Subcutaneous adipose tissue (tissue), 4 donors: ENCODE results near the gene TMOD3. TPM values are rescaled to one million over a fixed set of nuclear protein-coding genes. Genes with fewer than 3 reads are reported as not detected.

Experiments used
- total RNA-seq, 4 donors: library from RNA; depleted of rRNA; stranded (reverse); fragments of >200 nt; gene quantifications; one replicate each; pipeline ENCODE4 v1.1.0, GENCODE V29; 2016
- TF ChIP-seq, protein P1 (sequence below): fragments of 450-650 bp; IDR thresholded peaks from one replicate; pipeline ENCODE4 v1.5.1; 2016; ENCODE audit warnings: low read depth, mild to moderate bottlenecking, control low read depth, antibody characterized with exemption, moderate library complexity

TMOD3 gene
- total RNA-seq, 4 donors from 2014 or later: 26.7 to 37.3 (median 30.2) TPM

DNA sequence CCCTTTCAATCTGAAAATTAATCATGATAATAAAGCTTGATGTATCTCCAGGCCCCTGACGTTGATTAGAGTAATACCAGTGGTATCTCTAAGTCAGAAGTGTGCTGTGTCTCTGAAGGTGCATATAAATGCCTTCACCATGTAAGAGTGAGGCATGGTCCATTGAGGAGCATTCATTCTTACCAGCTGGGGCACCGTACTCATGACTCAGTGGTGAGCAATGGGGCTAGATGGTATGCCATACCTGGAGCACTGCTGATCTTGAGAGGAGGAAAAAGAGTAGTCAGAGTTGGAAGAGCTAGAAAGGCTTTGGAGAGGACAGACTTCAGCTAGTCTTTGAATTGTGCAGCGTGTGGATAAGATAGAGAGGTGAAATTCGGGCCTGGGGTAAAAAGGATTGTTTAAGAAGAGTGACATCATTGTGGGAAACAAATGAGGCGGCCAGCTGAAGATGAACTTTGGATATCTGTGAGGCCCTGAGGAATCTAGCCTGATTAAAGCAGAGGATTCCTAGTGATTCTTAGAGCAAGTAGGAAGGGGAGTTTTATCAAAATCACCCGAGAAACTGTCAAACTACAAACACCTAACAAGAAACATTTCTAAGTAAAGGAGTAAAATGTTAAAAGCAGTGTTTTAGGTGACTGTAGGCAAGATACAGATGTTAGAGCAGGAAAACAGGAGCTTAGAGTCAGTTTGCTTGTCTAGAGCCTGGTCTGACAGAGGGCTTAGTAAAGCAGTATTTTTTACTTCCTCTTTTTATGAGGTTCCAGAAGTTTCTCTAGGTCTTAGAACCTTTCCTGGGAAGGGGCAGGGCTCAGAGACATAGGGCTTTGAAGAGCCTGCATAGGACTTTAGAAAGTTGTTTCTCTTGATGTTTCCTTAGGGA lies 13.6 kb downstream of the TMOD3 start:
- TF ChIP-seq, protein P1, sequence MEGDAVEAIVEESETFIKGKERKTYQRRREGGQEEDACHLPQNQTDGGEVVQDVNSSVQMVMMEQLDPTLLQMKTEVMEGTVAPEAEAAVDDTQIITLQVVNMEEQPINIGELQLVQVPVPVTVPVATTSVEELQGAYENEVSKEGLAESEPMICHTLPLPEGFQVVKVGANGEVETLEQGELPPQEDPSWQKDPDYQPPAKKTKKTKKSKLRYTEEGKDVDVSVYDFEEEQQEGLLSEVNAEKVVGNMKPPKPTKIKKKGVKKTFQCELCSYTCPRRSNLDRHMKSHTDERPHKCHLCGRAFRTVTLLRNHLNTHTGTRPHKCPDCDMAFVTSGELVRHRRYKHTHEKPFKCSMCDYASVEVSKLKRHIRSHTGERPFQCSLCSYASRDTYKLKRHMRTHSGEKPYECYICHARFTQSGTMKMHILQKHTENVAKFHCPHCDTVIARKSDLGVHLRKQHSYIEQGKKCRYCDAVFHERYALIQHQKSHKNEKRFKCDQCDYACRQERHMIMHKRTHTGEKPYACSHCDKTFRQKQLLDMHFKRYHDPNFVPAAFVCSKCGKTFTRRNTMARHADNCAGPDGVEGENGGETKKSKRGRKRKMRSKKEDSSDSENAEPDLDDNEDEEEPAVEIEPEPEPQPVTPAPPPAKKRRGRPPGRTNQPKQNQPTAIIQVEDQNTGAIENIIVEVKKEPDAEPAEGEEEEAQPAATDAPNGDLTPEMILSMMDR: no peak

DNA sequence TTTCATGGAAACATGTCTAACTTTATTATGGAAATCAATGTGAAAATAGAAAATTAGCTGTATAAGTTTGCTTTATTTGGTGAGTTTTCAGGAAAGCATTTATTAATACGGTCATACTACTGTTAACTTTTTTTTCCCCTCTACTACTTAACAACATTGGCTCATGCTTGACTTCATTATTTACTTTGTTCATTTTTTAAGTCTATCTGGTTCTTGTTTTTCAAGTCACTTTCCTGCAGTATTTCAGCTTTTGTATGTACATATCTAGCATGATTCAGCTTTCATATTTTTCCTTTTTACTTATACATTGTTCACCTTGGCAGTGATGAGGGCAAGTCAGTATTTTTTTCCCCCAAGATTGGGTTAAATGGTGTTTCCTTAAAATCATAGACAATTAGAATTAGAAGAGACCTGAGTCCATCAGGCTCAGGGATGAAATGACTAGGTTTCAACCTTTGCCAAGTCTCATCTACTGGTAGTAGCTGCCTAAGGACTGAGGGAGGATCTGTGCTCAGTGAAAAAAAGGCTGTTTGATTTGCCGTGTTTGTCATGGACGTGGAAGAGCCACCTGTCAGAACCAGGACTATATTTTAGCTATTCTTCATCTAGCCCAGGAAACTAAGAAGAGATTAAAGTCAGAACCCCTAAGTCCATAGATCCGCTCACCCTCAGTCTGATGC lies 15.4 kb downstream of the TMOD3 start:
- TF ChIP-seq, protein P1: no peak

- TF ChIP-seq, protein P1: no peak
These were observed 16.6 kb downstream of the TMOD3 start for GRCh38 chr15:51846066-51846462.

GRCh38 chr15:51846463-51847230 lies 17.2 kb downstream of the TMOD3 start:
- TF ChIP-seq, protein P1: no peak

- TF ChIP-seq, protein P1: no peak
These were observed 19.4 kb downstream of the TMOD3 start for GRCh38 chr15:51848811-51849210.

DNA sequence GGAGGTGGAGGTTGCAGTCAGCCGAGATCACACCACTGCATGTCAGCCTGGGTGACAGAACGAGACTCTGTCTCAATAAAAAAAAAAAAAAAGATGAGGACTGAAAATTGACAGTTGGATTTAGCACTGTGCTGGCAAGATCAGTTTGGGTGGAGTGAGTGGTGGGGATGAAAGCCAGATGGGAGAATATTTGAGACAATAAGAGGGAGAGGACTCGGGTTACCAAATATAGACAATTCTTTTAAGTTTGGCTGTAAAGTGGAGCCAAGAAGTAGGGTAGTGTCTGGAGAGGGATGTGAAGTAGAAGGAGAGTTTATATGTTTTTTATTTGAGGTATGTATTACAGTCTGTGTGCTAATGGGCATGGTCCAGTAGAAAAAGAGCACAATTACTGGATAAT lies 20.4 kb downstream of the TMOD3 start:
- TF ChIP-seq, protein P1: no peak

DNA sequence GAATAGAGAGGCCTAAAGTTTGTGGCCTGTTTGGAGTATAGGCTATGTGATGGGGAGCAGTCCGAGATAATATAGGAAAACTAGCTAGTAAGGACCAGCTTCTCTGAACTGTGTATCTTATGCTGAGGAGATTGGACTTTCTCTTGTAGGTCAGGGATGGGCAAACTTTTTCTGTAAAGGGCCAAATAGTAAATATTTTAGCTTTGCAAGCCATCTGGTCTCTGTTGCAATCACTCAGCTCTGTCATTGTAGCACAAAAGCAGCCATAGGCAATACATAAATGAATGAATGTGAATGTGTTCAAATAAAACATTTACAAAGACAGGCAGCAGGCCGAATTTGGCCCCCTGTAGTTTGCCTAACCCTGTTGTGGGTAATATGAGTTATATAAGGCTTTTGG lies 24.5 kb downstream of the TMOD3 start:
- TF ChIP-seq, protein P1: no peak
